Breast epithelium (tissue), 4 donors: ENCODE results near the gene SNPH. TPM values are rescaled to one million over a fixed set of nuclear protein-coding genes. Genes with fewer than 3 reads are reported as not detected.

Experiments used
- DNase-seq, 2 donors: peaks; one replicate each; pipeline ENCODE4 v3.0.0-alpha.2; 2019; ENCODE audit warnings: low spot score in 2 of 2
- H3K27ac ChIP-seq, 2 donors: fragments of 200-600 bp; sonication (generic) in 1 of 2; one replicate each; pipeline ENCODE4 v1.5.1; 2016 to 2019; ENCODE audit warnings: mild to moderate bottlenecking in 1 of 2
- H3K27me3 ChIP-seq, 2 donors: fragments of 200-600 bp; sonication (generic) in 1 of 2; one replicate each; pipeline versions ENCODE4 v1.5.1 to v1.6.0; 2017 to 2019; ENCODE audit warnings: control low read depth in 1 of 2, mild to moderate bottlenecking in 1 of 2
- H3K36me3 ChIP-seq: fragments of 200-600 bp; one replicate; pipeline ENCODE4 v1.5.1; 2019
- H3K4me1 ChIP-seq, 2 donors: fragments of 200-600 bp; sonication (generic); one replicate each; pipeline ENCODE4 v1.5.1; 2016 to 2019; ENCODE audit warnings: control low read depth in 1 of 2
- H3K4me3 ChIP-seq, 3 donors: fragments of 200-600 bp; sonication (generic); 1 replicate in 2 of 3; 2 replicates in 1 of 3; pipeline ENCODE4 v1.5.1; 2016 to 2019; ENCODE audit warnings: mild to moderate bottlenecking in 3 of 3, moderate library complexity in 2 of 3
- H3K9me3 ChIP-seq, 2 donors: fragments of 200-600 bp; sonication (generic) in 1 of 2; one replicate each; pipeline ENCODE4 v1.5.1; 2016 to 2019; ENCODE audit warnings: control low read depth in 1 of 2
- POLR2A ChIP-seq: fragments of 450-650 bp; IDR thresholded peaks from one replicate; pipeline ENCODE4 v1.6.1; 2016; ENCODE audit warnings: antibody characterized with exemption, mild to moderate bottlenecking, moderate library complexity
- POLR2AphosphoS5 ChIP-seq, 3 donors: sonication (generic); formaldehyde crosslinking; IDR thresholded peaks; one replicate each; pipeline ENCODE4 v1.6.1; 2017; ENCODE audit warnings: antibody characterized with exemption in 3 of 3
- intact Hi-C: fragments of 100-400 bp; cut with DNase I; formaldehyde crosslinking; loops from one replicate; pipeline ENCODE4 v1.15.1; 2023; ENCODE audit warnings: low total_unique reads
- total RNA-seq, 3 donors: library from RNA; depleted of rRNA; stranded (reverse); fragments of >200 nt; gene quantifications; one replicate each; pipeline ENCODE4 v1.1.0, GENCODE V29; 2016
- TF ChIP-seq, protein P1 (sequence below), 3 donors: fragments of 450-650 bp; IDR thresholded peaks; one replicate each; pipeline ENCODE4 v1.5.1; 2016 to 2017; ENCODE audit warnings: antibody characterized with exemption in 3 of 3, mild to moderate bottlenecking in 3 of 3, moderate library complexity in 3 of 3

The SNPH gene
- total RNA-seq, 3 donors from 2014 or later: 2.3 to 4.0 (median 3.5) TPM

DNA sequence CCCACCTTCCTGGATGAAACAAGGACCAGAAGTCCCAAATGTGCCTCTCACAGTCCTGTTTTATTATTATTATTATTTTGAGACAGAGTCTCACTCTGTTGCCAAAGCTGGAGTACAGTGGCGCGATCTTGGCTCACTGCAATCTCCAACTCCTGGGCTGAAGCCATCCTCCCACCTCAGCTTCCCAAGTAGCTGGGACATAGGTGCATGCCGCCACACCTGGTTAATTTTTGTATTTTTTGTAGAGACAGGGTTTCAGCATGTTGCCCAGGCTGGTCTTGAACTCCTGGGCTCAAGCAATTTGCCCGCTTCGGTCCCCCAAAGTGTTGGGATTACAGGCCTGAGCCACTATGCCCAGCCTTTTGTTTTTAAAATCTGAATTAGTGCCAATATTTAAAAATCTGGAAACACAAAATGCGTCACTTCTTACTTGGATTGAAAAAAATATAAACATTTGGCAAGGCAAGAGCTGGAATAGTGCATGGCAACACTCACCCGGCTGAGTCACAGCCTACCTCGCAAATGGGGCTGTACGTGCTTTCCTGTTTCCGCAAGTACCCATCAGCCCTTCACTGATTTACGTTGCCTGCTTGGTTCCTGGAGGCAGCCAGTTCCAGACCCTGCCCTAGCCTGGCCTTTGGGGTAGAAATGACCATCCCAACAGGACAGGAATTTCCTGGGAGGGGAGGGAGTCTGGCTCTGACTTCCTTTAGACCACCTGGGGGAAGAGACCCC, 56.6 kb downstream of the SNPH start:
- TF ChIP-seq POLR2AphosphoS5 (IDR thresholded peaks at IDR 0.05): peak in 2 of 3 donors; percentile 28 to 62
- TF ChIP-seq, protein P1, sequence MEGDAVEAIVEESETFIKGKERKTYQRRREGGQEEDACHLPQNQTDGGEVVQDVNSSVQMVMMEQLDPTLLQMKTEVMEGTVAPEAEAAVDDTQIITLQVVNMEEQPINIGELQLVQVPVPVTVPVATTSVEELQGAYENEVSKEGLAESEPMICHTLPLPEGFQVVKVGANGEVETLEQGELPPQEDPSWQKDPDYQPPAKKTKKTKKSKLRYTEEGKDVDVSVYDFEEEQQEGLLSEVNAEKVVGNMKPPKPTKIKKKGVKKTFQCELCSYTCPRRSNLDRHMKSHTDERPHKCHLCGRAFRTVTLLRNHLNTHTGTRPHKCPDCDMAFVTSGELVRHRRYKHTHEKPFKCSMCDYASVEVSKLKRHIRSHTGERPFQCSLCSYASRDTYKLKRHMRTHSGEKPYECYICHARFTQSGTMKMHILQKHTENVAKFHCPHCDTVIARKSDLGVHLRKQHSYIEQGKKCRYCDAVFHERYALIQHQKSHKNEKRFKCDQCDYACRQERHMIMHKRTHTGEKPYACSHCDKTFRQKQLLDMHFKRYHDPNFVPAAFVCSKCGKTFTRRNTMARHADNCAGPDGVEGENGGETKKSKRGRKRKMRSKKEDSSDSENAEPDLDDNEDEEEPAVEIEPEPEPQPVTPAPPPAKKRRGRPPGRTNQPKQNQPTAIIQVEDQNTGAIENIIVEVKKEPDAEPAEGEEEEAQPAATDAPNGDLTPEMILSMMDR (IDR thresholded peaks at IDR 0.05): no peak
- Histone ChIP-seq H3K9me3 (no peaks in the 10 kb centered on the region), H3K27me3 (no peaks in the 10 kb centered on the region), H3K4me3 (no peak overlapping the region), H3K27ac (peak overlapping the region; percentile 37 to 99), H3K36me3 (no peaks in the 10 kb centered on the region), H3K4me1 (peaks cover 0 to 16% of the 10 kb centered on the region in 2 donors)
- DNase-seq: peak in 1 of 2 donors; percentile 40
- intact Hi-C loops: no loop called here

DNA sequence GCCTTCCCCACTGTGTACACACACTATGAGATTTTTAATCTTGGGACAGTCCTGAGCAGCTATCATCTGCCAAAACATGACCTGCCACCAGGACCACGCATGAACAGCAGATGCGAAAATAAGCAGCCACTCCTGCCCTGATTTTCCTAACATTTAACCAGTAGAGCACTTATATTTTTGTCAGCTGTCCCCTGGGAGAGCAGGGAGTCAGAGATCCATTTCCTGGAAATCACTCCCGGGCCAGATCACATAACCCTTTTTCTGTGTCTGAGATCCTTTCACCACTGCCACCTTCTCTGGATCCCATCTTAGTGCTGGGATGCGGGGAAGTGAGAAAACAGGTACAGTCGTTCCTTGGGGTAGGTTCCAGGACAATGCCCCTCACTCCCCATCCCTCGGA, 57.2 kb downstream of the SNPH start:
- H3K9me3 ChIP-seq: no peaks in the 10 kb centered on the region
- H3K27me3 ChIP-seq: no peaks in the 10 kb centered on the region
- H3K36me3 ChIP-seq: no peaks in the 10 kb centered on the region
- peak overlapping the region; percentile 37 to 99 for H3K27ac ChIP-seq
- no peak overlapping the region for H3K4me3 ChIP-seq
- intact Hi-C loops: no loop called here
- peaks cover 0 to 22% of the 10 kb centered on the region in 2 donors for H3K4me1 ChIP-seq
- TF ChIP-seq POLR2A (no peak), POLR2AphosphoS5 (IDR thresholded peaks at IDR 0.05) (no peak)
- TF ChIP-seq, protein P1 (IDR thresholded peaks at IDR 0.05): no peak
- no peak for DNase-seq

DNA sequence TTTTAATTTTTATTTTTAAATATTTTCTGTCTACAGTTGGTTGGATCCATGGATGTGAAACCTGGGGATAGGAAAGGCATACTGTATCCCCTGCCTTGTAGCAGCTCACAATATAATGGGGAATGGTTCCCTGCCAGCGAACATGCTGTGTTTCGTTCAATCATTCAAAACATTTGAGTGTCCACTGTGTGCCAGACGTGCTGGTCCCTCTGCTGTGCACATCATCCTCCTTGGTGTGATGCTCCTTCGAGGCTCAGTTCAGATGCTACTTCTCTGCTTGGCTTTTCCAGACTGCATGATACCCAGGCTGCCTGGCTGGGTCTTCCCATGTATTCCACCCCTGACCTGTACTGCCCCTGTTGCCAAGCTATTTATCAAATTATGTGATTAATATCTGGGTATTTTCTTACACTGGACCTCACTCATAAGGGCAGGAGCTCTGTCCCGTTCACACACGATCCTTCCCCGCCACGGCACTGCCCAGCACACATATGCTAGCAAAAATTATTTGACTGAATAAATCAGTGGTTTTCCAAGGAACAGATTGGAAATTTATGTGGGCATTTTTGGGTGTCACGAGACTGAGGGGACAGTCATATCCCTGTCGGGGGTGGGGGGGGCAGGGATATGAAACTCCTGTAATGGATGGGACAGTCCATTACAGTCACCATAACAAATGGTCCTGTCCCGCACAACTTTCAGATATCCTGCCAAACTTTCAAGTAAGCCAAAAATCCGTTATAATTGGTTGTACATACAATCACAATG, 57.9 kb downstream of the SNPH start:
- Histone ChIP-seq H3K27ac (peak overlapping the region; percentile 98 to 99), H3K4me1 (peaks cover 0 to 27% of the 10 kb centered on the region in 2 donors), H3K4me3 (no peak overlapping the region), H3K9me3 (no peaks in the 10 kb centered on the region), H3K36me3 (no peaks in the 10 kb centered on the region), H3K27me3 (no peaks in the 10 kb centered on the region)
- no peak for TF ChIP-seq POLR2AphosphoS5 (IDR thresholded peaks at IDR 0.05)
- TF ChIP-seq POLR2A: no peak
- TF ChIP-seq, protein P1 (IDR thresholded peaks at IDR 0.05): no peak
- DNase-seq: no peak
- intact Hi-C loops: no loop called here

DNA sequence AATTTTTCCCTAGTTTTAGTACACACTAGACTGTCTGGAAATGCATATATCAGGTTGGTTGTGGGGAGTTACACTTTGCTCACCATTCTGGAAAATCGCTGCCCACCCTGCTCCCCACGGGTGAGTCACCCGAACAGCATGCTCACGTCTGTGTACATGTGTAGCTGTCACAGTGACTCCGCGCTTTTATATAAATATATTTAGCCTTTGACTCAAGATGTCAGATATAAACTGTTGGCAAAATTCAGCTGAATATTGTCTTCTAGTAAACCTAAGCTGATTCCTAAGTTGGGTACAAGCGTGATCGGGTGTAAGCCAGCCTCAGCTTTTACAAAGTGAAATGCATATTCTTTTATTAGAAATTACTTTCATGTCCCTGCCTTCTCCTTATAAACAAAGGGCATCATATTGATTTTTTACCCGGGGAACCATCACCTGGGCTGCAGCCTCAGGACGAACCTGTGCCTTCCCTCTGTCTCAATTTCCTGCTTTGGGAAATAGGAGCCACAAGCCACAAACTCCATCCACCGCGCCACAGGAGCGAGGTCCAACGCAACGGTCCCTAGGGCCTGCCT, 58.6 kb downstream of the SNPH start:
- H3K4me1 ChIP-seq: peaks cover 0 to 27% of the 10 kb centered on the region in 2 donors
- TF ChIP-seq, protein P1 (IDR thresholded peaks at IDR 0.05): no peak
- no peak for TF ChIP-seq POLR2AphosphoS5 (IDR thresholded peaks at IDR 0.05)
- H3K27ac ChIP-seq: peak overlapping the region; percentile 98 to 99
- no peaks in the 10 kb centered on the region for H3K27me3 ChIP-seq
- H3K4me3 ChIP-seq: peak overlapping the region; percentile 76 to 88 (median 85)
- no peak for DNase-seq
- no peaks in the 10 kb centered on the region for H3K36me3 ChIP-seq
- intact Hi-C loops: loop anchor here (5.0 kb wide), 1 partner anchor 68 kb away; the partner anchor contains the start of gene FKBP1A
- H3K9me3 ChIP-seq: no peaks in the 10 kb centered on the region
